Type B pancreatic cell (in vitro differentiated cells): Measurements from ENCODE around the gene JAK1. TPM values are rescaled to one million over a fixed set of nuclear protein-coding genes. Genes with fewer than 3 reads are reported as not detected.

Source experiments
- DNase-seq: peaks from one replicate; pipeline ENCODE4 v3.0.0; 2021; ENCODE audit warnings: mixed read lengths; ENCODE audit not compliant: unreplicated experiment; ENCODE audit errors: extremely low spot score
- H3K27ac Mint-ChIP-seq: 2 replicates; pipeline ENCODE4 v1.8.0; 2021; ENCODE audit warnings: mild to moderate bottlenecking, mixed read lengths
- H3K27me3 Mint-ChIP-seq: 2 replicates; pipeline ENCODE4 v1.8.0; 2021; ENCODE audit warnings: mixed read lengths
- H3K36me3 Mint-ChIP-seq: 2 replicates; pipeline ENCODE4 v1.8.0; 2021; ENCODE audit warnings: mixed read lengths
- H3K4me1 Mint-ChIP-seq: one replicate; pipeline ENCODE4 v1.8.0; 2021; ENCODE audit warnings: mixed read lengths; ENCODE audit not compliant: unreplicated experiment
- H3K4me3 Mint-ChIP-seq: 2 replicates; pipeline ENCODE4 v1.8.0; 2021; ENCODE audit warnings: mild to moderate bottlenecking, mixed read lengths
- H3K9me3 Mint-ChIP-seq: 2 replicates; pipeline ENCODE4 v1.8.0; 2021; ENCODE audit warnings: mixed read lengths
- CTCF ChIP-seq: fragments of 200-600 bp; sonication (generic); conservative IDR thresholded peaks from 2 replicates; pipeline ENCODE4 v1.5.0; 2021; ENCODE audit warnings: antibody characterized with exemption, mild to moderate bottlenecking
- total RNA-seq: library from RNA; stranded (reverse); gene quantifications from 2 replicates; pipeline ENCODE4 v1.2.1, GENCODE V29; 2021; ENCODE audit warnings: low replicate concordance

The JAK1 gene
- total RNA-seq, 1 donor from 2014 or later: 54.8 TPM

GRCh38 chr1:64790832-64791487 is 175.4 kb downstream of the JAK1 start:
- no peak overlapping the region for H3K4me3 Mint-ChIP-seq
- no peaks in the 10 kb centered on the region for H3K9me3 Mint-ChIP-seq
- no peak for DNase-seq
- H3K27me3 Mint-ChIP-seq: no peaks in the 10 kb centered on the region
- H3K36me3 Mint-ChIP-seq: peaks cover 35% of the 10 kb centered on the region
- no peak for TF ChIP-seq CTCF
- H3K27ac Mint-ChIP-seq: no peak overlapping the region
- H3K4me1 Mint-ChIP-seq: no peaks in the 10 kb centered on the region

Other genes with a start within 250 kb of the JAK1 start
- 26.5 and 28.0 TPM in 2 replicates for gene RAVER2, start 221.5 kb downstream of the JAK1 start, total RNA-seq
- gene AK4, start 181.7 kb upstream of the JAK1 start, total RNA-seq: 35.2 and 80.0 TPM in 2 replicates